ENCODE results near the gene CRHR2.

- no peak for TF ChIP-seq ATF3 (CRISPR knock-in tag; conservative IDR thresholded peaks at IDR 0.05)
- no peak for TF ChIP-seq KAT7 (CRISPR knock-in tag; IDR thresholded peaks at IDR 0.05; ENCODE audit: borderline replicate concordance)
- TF ChIP-seq NR1H2 (CRISPR knock-in tag; IDR thresholded peaks at IDR 0.05) = no peak
- no peak for TF ChIP-seq ZNF317 (CRISPR knock-in tag; IDR thresholded peaks at IDR 0.05; ENCODE audit: borderline replicate concordance, low read depth)
- TF ChIP-seq, protein P1, sequence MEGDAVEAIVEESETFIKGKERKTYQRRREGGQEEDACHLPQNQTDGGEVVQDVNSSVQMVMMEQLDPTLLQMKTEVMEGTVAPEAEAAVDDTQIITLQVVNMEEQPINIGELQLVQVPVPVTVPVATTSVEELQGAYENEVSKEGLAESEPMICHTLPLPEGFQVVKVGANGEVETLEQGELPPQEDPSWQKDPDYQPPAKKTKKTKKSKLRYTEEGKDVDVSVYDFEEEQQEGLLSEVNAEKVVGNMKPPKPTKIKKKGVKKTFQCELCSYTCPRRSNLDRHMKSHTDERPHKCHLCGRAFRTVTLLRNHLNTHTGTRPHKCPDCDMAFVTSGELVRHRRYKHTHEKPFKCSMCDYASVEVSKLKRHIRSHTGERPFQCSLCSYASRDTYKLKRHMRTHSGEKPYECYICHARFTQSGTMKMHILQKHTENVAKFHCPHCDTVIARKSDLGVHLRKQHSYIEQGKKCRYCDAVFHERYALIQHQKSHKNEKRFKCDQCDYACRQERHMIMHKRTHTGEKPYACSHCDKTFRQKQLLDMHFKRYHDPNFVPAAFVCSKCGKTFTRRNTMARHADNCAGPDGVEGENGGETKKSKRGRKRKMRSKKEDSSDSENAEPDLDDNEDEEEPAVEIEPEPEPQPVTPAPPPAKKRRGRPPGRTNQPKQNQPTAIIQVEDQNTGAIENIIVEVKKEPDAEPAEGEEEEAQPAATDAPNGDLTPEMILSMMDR (IDR thresholded peaks at IDR 0.05) = no peak
- no peak for TF ChIP-seq CREM (CRISPR knock-in tag; IDR thresholded peaks at IDR 0.05)
- TF ChIP-seq ELF4 (CRISPR knock-in tag; IDR thresholded peaks at IDR 0.05; ENCODE audit: low read depth) = no peak
- TF ChIP-seq, protein P2, sequence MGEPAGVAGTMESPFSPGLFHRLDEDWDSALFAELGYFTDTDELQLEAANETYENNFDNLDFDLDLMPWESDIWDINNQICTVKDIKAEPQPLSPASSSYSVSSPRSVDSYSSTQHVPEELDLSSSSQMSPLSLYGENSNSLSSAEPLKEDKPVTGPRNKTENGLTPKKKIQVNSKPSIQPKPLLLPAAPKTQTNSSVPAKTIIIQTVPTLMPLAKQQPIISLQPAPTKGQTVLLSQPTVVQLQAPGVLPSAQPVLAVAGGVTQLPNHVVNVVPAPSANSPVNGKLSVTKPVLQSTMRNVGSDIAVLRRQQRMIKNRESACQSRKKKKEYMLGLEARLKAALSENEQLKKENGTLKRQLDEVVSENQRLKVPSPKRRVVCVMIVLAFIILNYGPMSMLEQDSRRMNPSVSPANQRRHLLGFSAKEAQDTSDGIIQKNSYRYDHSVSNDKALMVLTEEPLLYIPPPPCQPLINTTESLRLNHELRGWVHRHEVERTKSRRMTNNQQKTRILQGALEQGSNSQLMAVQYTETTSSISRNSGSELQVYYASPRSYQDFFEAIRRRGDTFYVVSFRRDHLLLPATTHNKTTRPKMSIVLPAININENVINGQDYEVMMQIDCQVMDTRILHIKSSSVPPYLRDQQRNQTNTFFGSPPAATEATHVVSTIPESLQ (CRISPR knock-in tag; IDR thresholded peaks at IDR 0.05) = no peak
- no peak for TF ChIP-seq GABPB1 (CRISPR knock-in tag; IDR thresholded peaks at IDR 0.05)
These were observed 51.3 kb downstream of the CRHR2 start for GRCh38 chr7:30630986-30631385.
